GM23248 (cell line): ENCODE measurements around the gene CAMKMT. TPM values are rescaled to one million over a fixed set of nuclear protein-coding genes. Genes with fewer than 3 reads are reported as not detected.

Experiments used
- DNase-seq: peaks from one replicate; pipeline ENCODE4 v3.0.0-alpha.2; 2015
- H2AFZ ChIP-seq: fragments of 200-600 bp; sonication (generic); 2 replicates; pipeline ENCODE4 v1.6.1; 2016; ENCODE audit warnings: antibody characterized with exemption
- H3F3A ChIP-seq: fragments of 200-600 bp; sonication (generic); 2 replicates; pipeline ENCODE4 v1.6.1; 2016; ENCODE audit warnings: mild to moderate bottlenecking, antibody characterized with exemption, mixed run types; ENCODE audit not compliant: insufficient read depth
- H3K27ac ChIP-seq: fragments of 200-600 bp; sonication (generic); 2 replicates; pipeline ENCODE4 v1.5.1; 2016; ENCODE audit warnings: mild to moderate bottlenecking
- H3K27me3 ChIP-seq: fragments of 200-600 bp; sonication (generic); replicated peaks from 2 replicates; pipeline ENCODE4 v1.6.1; 2016; ENCODE audit warnings: mild to moderate bottlenecking; ENCODE audit not compliant: insufficient read depth
- H3K36me3 ChIP-seq: fragments of 200-600 bp; sonication (generic); 2 replicates; pipeline ENCODE4 v1.6.1; 2016; ENCODE audit warnings: low read depth, mild to moderate bottlenecking
- H3K4me1 ChIP-seq: fragments of 200-600 bp; sonication (generic); 2 replicates; pipeline ENCODE4 v1.6.1; 2016; ENCODE audit warnings: mild to moderate bottlenecking; ENCODE audit not compliant: insufficient read depth
- H3K4me2 ChIP-seq: fragments of 200-600 bp; sonication (generic); one replicate; pipeline ENCODE4 v1.6.1; 2016; ENCODE audit warnings: mild to moderate bottlenecking; ENCODE audit not compliant: unreplicated experiment
- H3K4me3 ChIP-seq: fragments of 200-600 bp; sonication (generic); 2 replicates; pipeline ENCODE4 v1.5.1; 2016; ENCODE audit warnings: mild to moderate bottlenecking
- H3K79me2 ChIP-seq: fragments of 200-600 bp; sonication (generic); 2 replicates; pipeline ENCODE4 v1.6.1; 2016; ENCODE audit warnings: mild to moderate bottlenecking; ENCODE audit not compliant: insufficient read depth
- H3K9ac ChIP-seq: fragments of 200-600 bp; sonication (generic); 2 replicates; pipeline ENCODE4 v1.6.1; 2016; ENCODE audit warnings: mild to moderate bottlenecking
- H3K9me2 ChIP-seq: fragments of 200-600 bp; sonication (generic); 2 replicates; pipeline ENCODE4 v1.6.1; 2016; ENCODE audit warnings: mixed run types, mild to moderate bottlenecking, moderate library complexity; ENCODE audit not compliant: insufficient read depth
- H3K9me3 ChIP-seq: fragments of 200-600 bp; sonication (generic); one replicate; pipeline ENCODE4 v1.6.1; 2017; ENCODE audit warnings: low read depth
- H4K20me1 ChIP-seq: fragments of 200-600 bp; sonication (generic); 2 replicates; pipeline ENCODE4 v1.6.0; 2016; ENCODE audit not compliant: insufficient read depth
- EZH2 ChIP-seq: fragments of 200-600 bp; sonication (generic); IDR thresholded peaks from 2 replicates; pipeline ENCODE4 v1.6.1; 2018; ENCODE audit warnings: antibody characterized with exemption, mild to moderate bottlenecking; ENCODE audit not compliant: insufficient read depth, poor library complexity, severe bottlenecking
- EZH2phosphoT487 ChIP-seq: fragments of 200-600 bp; sonication (generic); IDR thresholded peaks from 2 replicates; pipeline ENCODE4 v1.6.1; 2018; ENCODE audit warnings: antibody characterized with exemption, moderate library complexity, mild to moderate bottlenecking, low read depth; ENCODE audit not compliant: insufficient read depth
- WGBS, 2 experiments: methylation state at CpG; one replicate each; pipeline ENCODE4 v1.1.6; 2015 to 2017; ENCODE audit warnings: low lambda C conversion rate in 2 of 2, low coverage in 1 of 2; ENCODE audit errors: missing lambda C conversion rate in 2 of 2; 5-methylcytosine and 5-hydroxymethylcytosine counted together
- in situ Hi-C: fragments of 300-500 bp; cut with MboI; formaldehyde crosslinking; loops from 2 replicates; pipeline ENCODE4 v1.15.0; 2020
- polyA plus RNA-seq: library from polyadenylated mRNA; unstranded; fragments of >200 nt; fragmentation: Nextera tagmentation; extraction: Ambion mirVana; gene quantifications from 2 replicates; pipeline ENCODE4 v1.2.1, GENCODE V29; 2016
- total RNA-seq: library from RNA; depleted of rRNA; stranded (reverse); fragments of >200 nt; shearing (Covaris generic); gene quantifications from 2 replicates; pipeline ENCODE4 v1.2.3, GENCODE V29; 2014

CAMKMT gene
- total and polyA plus RNA-seq, 2 experiments from 2014 or later: 3.1 to 6.9 TPM

GRCh38 chr2:44768438-44769236 is 406.9 kb downstream of the CAMKMT start:
- Histone ChIP-seq H3K9ac (no peak overlapping the region), H3K27ac (no peak overlapping the region), H3K4me1 (no peaks in the 10 kb centered on the region), H3K79me2 (no peaks in the 10 kb centered on the region), H3K36me3 (no peaks in the 10 kb centered on the region), H2AFZ (no peak overlapping the region), H3F3A (no peaks in the 10 kb centered on the region), H3K9me2 (no peaks in the 10 kb centered on the region), H3K4me2 (no peak overlapping the region), H3K4me3 (no peak overlapping the region), H3K27me3 (no peaks in the 10 kb centered on the region), H3K9me3 (no peaks in the 10 kb centered on the region), H4K20me1 (no peaks in the 10 kb centered on the region)
- in situ Hi-C loops: no loop called here
- DNase-seq: no peak
- TF ChIP-seq EZH2phosphoT487 (no peak), EZH2 (no peak)
- 63 to 81% methylated on average over 25 to 41 of the region's 42 CpGs for WGBS, 2 experiments

GRCh38 chr2:44769349-44770011 is 407.7 kb downstream of the CAMKMT start:
- Histone ChIP-seq H3K9me2 (no peaks in the 10 kb centered on the region), H3K4me3 (no peak overlapping the region), H3K9ac (no peak overlapping the region), H3K9me3 (no peaks in the 10 kb centered on the region), H3K4me1 (no peaks in the 10 kb centered on the region), H3F3A (no peaks in the 10 kb centered on the region), H3K27me3 (no peaks in the 10 kb centered on the region), H3K79me2 (no peaks in the 10 kb centered on the region), H2AFZ (no peak overlapping the region), H3K36me3 (no peaks in the 10 kb centered on the region), H3K27ac (no peak overlapping the region), H3K4me2 (no peak overlapping the region), H4K20me1 (no peaks in the 10 kb centered on the region)
- TF ChIP-seq EZH2phosphoT487 (no peak), EZH2 (no peak)
- no peak for DNase-seq
- in situ Hi-C loops: no loop called here
- WGBS, 2 experiments: 87 to 88% methylated on average over 9 of the region's 9 CpGs

GRCh38 chr2:44770221-44771195 is 408.8 kb downstream of the CAMKMT start:
- DNase-seq: no peak
- H3K4me2 ChIP-seq: no peak overlapping the region
- no peaks in the 10 kb centered on the region for H3K9me2 ChIP-seq
- no peak overlapping the region for H3K27ac ChIP-seq
- H3K9ac ChIP-seq: no peak overlapping the region
- no peak for TF ChIP-seq EZH2phosphoT487
- no peak for TF ChIP-seq EZH2
- 75 to 77% methylated on average over 6 of the region's 6 CpGs for WGBS, 2 experiments
- H3K4me1 ChIP-seq: no peaks in the 10 kb centered on the region
- no peak overlapping the region for H2AFZ ChIP-seq
- no peak overlapping the region for H3K4me3 ChIP-seq
- H3K36me3 ChIP-seq: no peaks in the 10 kb centered on the region
- in situ Hi-C loops: no loop called here
- no peaks in the 10 kb centered on the region for H3K79me2 ChIP-seq
- no peaks in the 10 kb centered on the region for H3K27me3 ChIP-seq
- no peaks in the 10 kb centered on the region for H3F3A ChIP-seq
- no peaks in the 10 kb centered on the region for H3K9me3 ChIP-seq
- no peaks in the 10 kb centered on the region for H4K20me1 ChIP-seq

GRCh38 chr2:44771522-44771921 is 409.8 kb downstream of the CAMKMT start:
- no peaks in the 10 kb centered on the region for H3K4me1 ChIP-seq
- 55 to 70% methylated on average over 2 of the region's 2 CpGs for WGBS, 2 experiments

More at GRCh38 chr2:44771522-44771921, 409.8 kb downstream of the CAMKMT start:
- TF ChIP-seq EZH2phosphoT487: no peak
- no peak for TF ChIP-seq EZH2
- in situ Hi-C loops: no loop called here
- no peak overlapping the region for H3K9ac ChIP-seq
- no peak overlapping the region for H3K4me3 ChIP-seq
- no peaks in the 10 kb centered on the region for H3K9me2 ChIP-seq
- no peaks in the 10 kb centered on the region for H3K27me3 ChIP-seq
- no peaks in the 10 kb centered on the region for H3K36me3 ChIP-seq
- no peak overlapping the region for H3K4me2 ChIP-seq
- no peak for DNase-seq
- H3K27ac ChIP-seq: no peak overlapping the region
- no peaks in the 10 kb centered on the region for H3F3A ChIP-seq
- H2AFZ ChIP-seq: no peak overlapping the region
- no peaks in the 10 kb centered on the region for H4K20me1 ChIP-seq
- H3K9me3 ChIP-seq: no peaks in the 10 kb centered on the region
- H3K79me2 ChIP-seq: no peaks in the 10 kb centered on the region
